ES-I3 (cell line): ENCODE measurements around the gene KCTD16.

Experiments used
- H3K36me3 ChIP-seq: 2 replicates; pipeline ENCODE4 v1.6.1; 2013; ENCODE audit warnings: mild to moderate bottlenecking, low read length, control low read depth, moderate library complexity; ENCODE audit not compliant: insufficient read depth
- H3K4me1 ChIP-seq: 2 replicates; pipeline ENCODE4 v1.6.1; 2013; ENCODE audit warnings: mild to moderate bottlenecking, control low read depth, low read length; ENCODE audit not compliant: insufficient read depth
- H3K9ac ChIP-seq: 2 replicates; pipeline ENCODE4 v1.6.1; 2013; ENCODE audit warnings: low read depth, mild to moderate bottlenecking, low read length, moderate library complexity
- H3K9me3 ChIP-seq: 2 replicates; pipeline ENCODE4 v1.6.1; 2013; ENCODE audit warnings: mild to moderate bottlenecking, low read length, moderate library complexity; ENCODE audit not compliant: control insufficient read depth, insufficient read depth

KCTD16 gene

GRCh38 chr5:144142139-144142823 lies 28.4 kb upstream of the KCTD16 start:
- Histone ChIP-seq H3K36me3 (no peaks in the 10 kb centered on the region), H3K4me1 (peaks cover 3% of the 10 kb centered on the region; the same call in 1 of the 2 replicates), H3K9ac (no peak overlapping the region)

GRCh38 chr5:144142824-144143162 lies 27.9 kb upstream of the KCTD16 start:
- Histone ChIP-seq H3K36me3 (no peaks in the 10 kb centered on the region), H3K9me3 (no peaks in the 10 kb centered on the region), H3K4me1 (peaks cover 3% of the 10 kb centered on the region; the same call in 1 of the 2 replicates), H3K9ac (no peak overlapping the region)

More at GRCh38 chr5:144142139-144142823, 28.4 kb upstream of the KCTD16 start:
- H3K9me3 ChIP-seq: no peaks in the 10 kb centered on the region

- Histone ChIP-seq H3K36me3 (no peaks in the 10 kb centered on the region), H3K9me3 (no peaks in the 10 kb centered on the region), H3K4me1 (peaks cover 3% of the 10 kb centered on the region; the same call in 1 of the 2 replicates), H3K9ac (no peak overlapping the region)
Measured at GRCh38 chr5:144143625-144144024, 27.0 kb upstream of the KCTD16 start.

- Histone ChIP-seq H3K4me1 (peaks cover 3% of the 10 kb centered on the region; the same call in 1 of the 2 replicates), H3K9me3 (no peaks in the 10 kb centered on the region), H3K9ac (no peak overlapping the region), H3K36me3 (no peaks in the 10 kb centered on the region)
Measured at GRCh38 chr5:144144956-144145751, 25.5 kb upstream of the KCTD16 start.

GRCh38 chr5:144151026-144151425 lies 19.6 kb upstream of the KCTD16 start:
- Histone ChIP-seq H3K9me3 (no peaks in the 10 kb centered on the region), H3K9ac (no peak overlapping the region), H3K36me3 (no peaks in the 10 kb centered on the region), H3K4me1 (no peaks in the 10 kb centered on the region)

GRCh38 chr5:144156767-144157171 lies 13.9 kb upstream of the KCTD16 start:
- Histone ChIP-seq H3K4me1 (no peaks in the 10 kb centered on the region), H3K9ac (no peak overlapping the region), H3K9me3 (no peaks in the 10 kb centered on the region), H3K36me3 (peaks cover 6% of the 10 kb centered on the region; the same call in 1 of the 2 replicates)

GRCh38 chr5:144162686-144163085 lies 8.0 kb upstream of the KCTD16 start:
- Histone ChIP-seq H3K9ac (no peak overlapping the region), H3K4me1 (no peaks in the 10 kb centered on the region), H3K36me3 (peaks cover 20% of the 10 kb centered on the region), H3K9me3 (no peaks in the 10 kb centered on the region)

- H3K4me1 ChIP-seq: peaks cover 4% of the 10 kb centered on the region; the same call in 1 of the 2 replicates
- no peak overlapping the region for H3K9ac ChIP-seq
- H3K36me3 ChIP-seq: peaks cover 16% of the 10 kb centered on the region
- H3K9me3 ChIP-seq: no peaks in the 10 kb centered on the region
Measured at GRCh38 chr5:144166696-144167095, 4.0 kb upstream of the KCTD16 start.

- H3K36me3 ChIP-seq: peaks cover 16% of the 10 kb centered on the region
- H3K9me3 ChIP-seq: no peaks in the 10 kb centered on the region
- no peak overlapping the region for H3K9ac ChIP-seq
- H3K4me1 ChIP-seq: peaks cover 4% of the 10 kb centered on the region; the same call in 1 of the 2 replicates
Measured at GRCh38 chr5:144167998-144168397, 2.7 kb upstream of the KCTD16 start.

GRCh38 chr5:144169904-144170275 lies 783 bp upstream of the KCTD16 start:
- peaks cover 4% of the 10 kb centered on the region; the same call in 1 of the 2 replicates for H3K4me1 ChIP-seq
- H3K9me3 ChIP-seq: no peaks in the 10 kb centered on the region
- H3K36me3 ChIP-seq: peaks cover 9% of the 10 kb centered on the region
- peak overlapping the region; percentile 91 for H3K9ac ChIP-seq

- no peak overlapping the region for H3K9ac ChIP-seq
Measured at GRCh38 chr5:144173766-144174165, 3.1 kb downstream of the KCTD16 start.

GRCh38 chr5:144177548-144177947 lies 6.9 kb downstream of the KCTD16 start:
- no peaks in the 10 kb centered on the region for H3K9me3 ChIP-seq
- no peak overlapping the region for H3K9ac ChIP-seq
- H3K4me1 ChIP-seq: no peaks in the 10 kb centered on the region
- no peaks in the 10 kb centered on the region for H3K36me3 ChIP-seq

More at GRCh38 chr5:144173766-144174165, 3.1 kb downstream of the KCTD16 start:
- Histone ChIP-seq H3K4me1 (peaks cover 4% of the 10 kb centered on the region; the same call in 1 of the 2 replicates), H3K9me3 (no peaks in the 10 kb centered on the region), H3K36me3 (no peaks in the 10 kb centered on the region)

GRCh38 chr5:144179226-144179625 lies 8.6 kb downstream of the KCTD16 start:
- Histone ChIP-seq H3K9me3 (no peaks in the 10 kb centered on the region), H3K4me1 (no peaks in the 10 kb centered on the region), H3K36me3 (no peaks in the 10 kb centered on the region), H3K9ac (no peak overlapping the region)

GRCh38 chr5:144183254-144183889 lies 12.7 kb downstream of the KCTD16 start:
- H3K4me1 ChIP-seq: no peaks in the 10 kb centered on the region

More at GRCh38 chr5:144183254-144183889, 12.7 kb downstream of the KCTD16 start:
- Histone ChIP-seq H3K36me3 (no peaks in the 10 kb centered on the region), H3K9me3 (no peaks in the 10 kb centered on the region), H3K9ac (no peak overlapping the region)
